ENCODE results near the gene MESP2. TPM values are rescaled to one million over a fixed set of nuclear protein-coding genes. Genes with fewer than 3 reads are reported as not detected.

Gene MESP2
- total and polyA plus RNA-seq, 2 of the 13 experiments (the other 11 are each of a cell fraction or from before 2014, with no cell fraction given), result not detected

GRCh38 chr15:89776274-89777072 is at the start of gene MESP2 (continued):
- TF ChIP-seq, protein P1, sequence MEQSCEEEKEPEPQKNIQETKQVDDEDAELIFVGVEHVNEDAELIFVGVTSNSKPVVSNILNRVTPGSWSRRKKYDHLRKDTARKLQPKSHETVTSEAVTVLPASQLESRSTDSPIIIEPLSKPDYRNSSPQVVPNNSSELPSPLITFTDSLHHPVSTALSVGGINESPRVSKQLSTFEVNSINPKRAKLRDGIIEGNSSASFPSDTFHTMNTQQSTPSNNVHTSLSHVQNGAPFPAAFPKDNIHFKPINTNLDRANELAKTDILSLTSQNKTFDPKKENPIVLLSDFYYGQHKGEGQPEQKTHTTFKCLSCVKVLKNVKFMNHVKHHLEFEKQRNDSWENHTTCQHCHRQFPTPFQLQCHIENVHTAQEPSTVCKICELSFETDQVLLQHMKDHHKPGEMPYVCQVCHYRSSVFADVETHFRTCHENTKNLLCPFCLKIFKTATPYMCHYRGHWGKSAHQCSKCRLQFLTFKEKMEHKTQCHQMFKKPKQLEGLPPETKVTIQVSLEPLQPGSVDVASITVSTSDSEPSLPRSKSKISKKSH (CRISPR knock-in tag; IDR thresholded peaks at IDR 0.05; ENCODE audit: borderline replicate concordance), result peak; percentile 89; the same call in 1 of the 2 replicates
- TF ChIP-seq FIP1L1 (IDR thresholded peaks at IDR 0.05; ENCODE audit: borderline replicate concordance, insufficient read depth, low read depth, low read length), result no peak
- TF ChIP-seq SMAD9 (CRISPR knock-in tag; IDR thresholded peaks at IDR 0.05), result no peak
- peak; percentile 88 for TF ChIP-seq SPEN (CRISPR knock-in tag; IDR thresholded peaks at IDR 0.05; ENCODE audit: low read depth)
- TF ChIP-seq ZNF451 (CRISPR knock-in tag; IDR thresholded peaks at IDR 0.05), result peak; percentile 92
- no peak for TF ChIP-seq FOXA1 (IDR thresholded peaks at IDR 0.05)
- TF ChIP-seq FOXA1 (CRISPR knock-in tag; IDR thresholded peaks at IDR 0.05), result peak; percentile 29; the same call in 1 of the 2 replicates
- peak; percentile 76; the same call in 1 of the 2 replicates for TF ChIP-seq BORCS8-MEF2B (CRISPR knock-in tag; IDR thresholded peaks at IDR 0.05)
- TF ChIP-seq ZMAT3 (CRISPR knock-in tag; conservative IDR thresholded peaks at IDR 0.05), result peak; percentile 80; the same call in 1 of the 2 replicates
- TF ChIP-seq ZNF343 (CRISPR knock-in tag; IDR thresholded peaks at IDR 0.05), result no peak
- TF ChIP-seq PCBP2 (optimal IDR thresholded peaks at IDR 0.05; ENCODE audit: low read depth, low read length, poor library complexity, severe bottlenecking), result no peak
- peak; percentile 96 for TF ChIP-seq MAX (IDR thresholded peaks at IDR 0.05)
- TF ChIP-seq GRHL1 (CRISPR knock-in tag; conservative IDR thresholded peaks at IDR 0.05), result no peak
- no peak for TF ChIP-seq SMARCC2 (IDR thresholded peaks at IDR 0.05)
- no peak for TF ChIP-seq ZSCAN12 (CRISPR knock-in tag; IDR thresholded peaks at IDR 0.05)
- TF ChIP-seq SP4 (CRISPR knock-in tag; IDR thresholded peaks at IDR 0.05), result peak; percentile 65
- TF ChIP-seq ZNF660 (CRISPR knock-in tag; IDR thresholded peaks at IDR 0.05; ENCODE audit: borderline replicate concordance, low read depth), result no peak
- no peak for TF ChIP-seq KDM6A (CRISPR knock-in tag; IDR thresholded peaks at IDR 0.05; ENCODE audit: low read depth)
- TF ChIP-seq IRF9 (CRISPR knock-in tag; IDR thresholded peaks at IDR 0.05; ENCODE audit: borderline replicate concordance), result peak; percentile 82; the same call in 1 of the 2 replicates
- TF ChIP-seq, protein P2, sequence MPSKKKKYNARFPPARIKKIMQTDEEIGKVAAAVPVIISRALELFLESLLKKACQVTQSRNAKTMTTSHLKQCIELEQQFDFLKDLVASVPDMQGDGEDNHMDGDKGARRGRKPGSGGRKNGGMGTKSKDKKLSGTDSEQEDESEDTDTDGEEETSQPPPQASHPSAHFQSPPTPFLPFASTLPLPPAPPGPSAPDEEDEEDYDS (CRISPR knock-in tag; IDR thresholded peaks at IDR 0.05), result 0 out of 2 replicates have a peak, but pooled peaks have one; percentile 16
- no peak for TF ChIP-seq ZNF496 (CRISPR knock-in tag; IDR thresholded peaks at IDR 0.05; ENCODE audit: insufficient replicate concordance)
- peak; percentile 31; the same call in 1 of the 2 replicates for TF ChIP-seq MTA1 (CRISPR knock-in tag; IDR thresholded peaks at IDR 0.05; ENCODE audit: borderline replicate concordance)
- TF ChIP-seq SALL1 (CRISPR knock-in tag; IDR thresholded peaks at IDR 0.05), result peak; percentile 77
